Measurements from ENCODE around the gene PPM1D. TPM values are rescaled to one million over a fixed set of nuclear protein-coding genes. Genes with fewer than 3 reads are reported as not detected.

Gene PPM1D
- total and polyA plus RNA-seq, 4 donors: 4.4 to 27.8 (median 12.4) TPM

- Histone ChIP-seq H3K9ac (ENCODE audit: insufficient read depth in 1 of 2, low read length in 2 of 2) (no peak overlapping the region), H3K4me1 (ENCODE audit: control insufficient read depth in 5 of 5, insufficient read depth in 5 of 5, low read length in 5 of 5) (no peaks in the 10 kb centered on the region), H3K4me3 (no peak overlapping the region), H3K27ac (ENCODE audit: low read depth in 1 of 2, low read length in 1 of 2) (no peak overlapping the region), H3K9me3 (ENCODE audit: control insufficient read depth in 4 of 4, insufficient read depth in 3 of 4, low read length in 3 of 4) (no peaks in the 10 kb centered on the region), H3K36me3 (ENCODE audit: control insufficient read depth in 4 of 4, insufficient read depth in 4 of 4, low read length in 4 of 4) (peaks cover 9 to 14% (median 11%) of the 10 kb centered on the region in 4 donors), H3K27me3 (ENCODE audit: control insufficient read depth in 3 of 3, insufficient read depth in 3 of 3, low read length in 2 of 3) (no peaks in the 10 kb centered on the region)
- TF ChIP-seq CTCF (IDR thresholded peaks at IDR 0.05; ENCODE audit: control extremely low read depth, extremely low read depth): no peak
- no peak for ATAC-seq (ENCODE audit: insufficient read depth, low FRiP score)
- 98 to 100% methylated on average over 1 of the region's 1 CpG for WGBS, 2 donors
- DNase-seq: no peak
These were observed 53.6 kb downstream of the PPM1D start for GRCh38 chr17:60653569-60653968.

DNA sequence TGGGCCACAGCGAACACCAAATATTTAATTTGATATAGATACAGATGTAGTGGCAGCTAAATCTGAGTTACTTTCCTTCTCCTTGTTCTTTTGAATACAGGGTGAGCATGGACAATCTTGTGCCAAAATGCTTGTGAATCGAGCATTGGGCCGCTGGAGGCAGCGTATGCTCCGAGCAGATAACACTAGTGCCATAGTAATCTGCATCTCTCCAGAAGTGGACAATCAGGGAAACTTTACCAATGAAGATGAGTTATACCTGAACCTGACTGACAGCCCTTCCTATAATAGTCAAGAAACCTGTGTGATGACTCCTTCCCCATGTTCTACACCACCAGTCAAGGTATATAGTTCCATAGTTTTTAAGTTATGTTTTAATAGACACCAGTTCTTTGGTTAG lies 56.5 kb downstream of the PPM1D start:
- DNase-seq: no peak
- Histone ChIP-seq H3K9me3 (ENCODE audit: control insufficient read depth in 4 of 4, insufficient read depth in 3 of 4, low read length in 3 of 4) (no peaks in the 10 kb centered on the region), H3K27me3 (ENCODE audit: control insufficient read depth in 3 of 3, insufficient read depth in 3 of 3, low read length in 2 of 3) (no peaks in the 10 kb centered on the region), H3K36me3 (ENCODE audit: control insufficient read depth in 4 of 4, insufficient read depth in 4 of 4, low read length in 4 of 4) (peaks cover 3 to 8% (median 3%) of the 10 kb centered on the region in 4 donors), H3K4me1 (ENCODE audit: control insufficient read depth in 5 of 5, insufficient read depth in 5 of 5, low read length in 5 of 5) (peaks cover 0 to 1% (median 0%) of the 10 kb centered on the region in 5 donors), H3K4me3 (no peak overlapping the region), H3K27ac (ENCODE audit: low read depth in 1 of 2, low read length in 1 of 2) (no peak overlapping the region), H3K9ac (ENCODE audit: insufficient read depth in 1 of 2, low read length in 2 of 2) (no peak overlapping the region)
- TF ChIP-seq CTCF (IDR thresholded peaks at IDR 0.05; ENCODE audit: control extremely low read depth, extremely low read depth): no peak
- 95 to 97% methylated on average over 5 of the region's 5 CpGs for WGBS, 2 donors
- no peak for ATAC-seq (ENCODE audit: insufficient read depth, low FRiP score)

DNA sequence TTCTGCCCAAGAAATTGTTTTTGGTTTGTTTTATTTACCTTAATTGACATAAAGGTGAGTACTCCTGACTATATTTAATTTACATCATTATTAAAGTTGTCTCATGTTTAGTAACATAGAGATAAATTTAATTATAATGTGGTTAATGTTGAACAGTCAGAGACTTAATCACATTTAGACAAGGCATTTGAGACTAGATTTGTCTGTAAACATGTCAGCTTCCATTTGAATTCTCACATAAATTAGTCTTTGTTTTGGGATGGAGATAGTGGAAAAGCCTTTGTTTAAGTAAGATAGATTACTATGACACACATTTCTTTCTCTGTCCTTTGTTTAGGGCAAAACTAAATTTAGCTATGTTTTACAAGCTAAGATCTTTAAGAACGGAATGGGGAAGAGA lies 59.2 kb downstream of the PPM1D start:
- no peak overlapping the region for H3K27ac ChIP-seq (ENCODE audit: low read depth in 1 of 2, low read length in 1 of 2)

More for the DNA sequence above, 59.2 kb downstream of the PPM1D start:
- H3K36me3 ChIP-seq (ENCODE audit: control insufficient read depth in 4 of 4, insufficient read depth in 4 of 4, low read length in 4 of 4): peaks cover 6 to 11% (median 9%) of the 10 kb centered on the region in 4 donors
- no peak for TF ChIP-seq CTCF (IDR thresholded peaks at IDR 0.05; ENCODE audit: control extremely low read depth, extremely low read depth)
- ATAC-seq (ENCODE audit: insufficient read depth, low FRiP score): no peak
- no peaks in the 10 kb centered on the region for H3K9me3 ChIP-seq (ENCODE audit: control insufficient read depth in 4 of 4, insufficient read depth in 3 of 4, low read length in 3 of 4)
- H3K4me1 ChIP-seq (ENCODE audit: control insufficient read depth in 5 of 5, insufficient read depth in 5 of 5, low read length in 5 of 5): peaks cover 0 to 1% (median 0%) of the 10 kb centered on the region in 5 donors
- no peak overlapping the region for H3K4me3 ChIP-seq
- no peak for DNase-seq
- H3K27me3 ChIP-seq (ENCODE audit: control insufficient read depth in 3 of 3, insufficient read depth in 3 of 3, low read length in 2 of 3): no peaks in the 10 kb centered on the region
- no peak overlapping the region for H3K9ac ChIP-seq (ENCODE audit: insufficient read depth in 1 of 2, low read length in 2 of 2)
- 70 to 72% methylated on average over 1 of the region's 1 CpG for WGBS, 2 donors
